ENCODE data around the gene SGPL1.

The SGPL1 gene

DNA sequence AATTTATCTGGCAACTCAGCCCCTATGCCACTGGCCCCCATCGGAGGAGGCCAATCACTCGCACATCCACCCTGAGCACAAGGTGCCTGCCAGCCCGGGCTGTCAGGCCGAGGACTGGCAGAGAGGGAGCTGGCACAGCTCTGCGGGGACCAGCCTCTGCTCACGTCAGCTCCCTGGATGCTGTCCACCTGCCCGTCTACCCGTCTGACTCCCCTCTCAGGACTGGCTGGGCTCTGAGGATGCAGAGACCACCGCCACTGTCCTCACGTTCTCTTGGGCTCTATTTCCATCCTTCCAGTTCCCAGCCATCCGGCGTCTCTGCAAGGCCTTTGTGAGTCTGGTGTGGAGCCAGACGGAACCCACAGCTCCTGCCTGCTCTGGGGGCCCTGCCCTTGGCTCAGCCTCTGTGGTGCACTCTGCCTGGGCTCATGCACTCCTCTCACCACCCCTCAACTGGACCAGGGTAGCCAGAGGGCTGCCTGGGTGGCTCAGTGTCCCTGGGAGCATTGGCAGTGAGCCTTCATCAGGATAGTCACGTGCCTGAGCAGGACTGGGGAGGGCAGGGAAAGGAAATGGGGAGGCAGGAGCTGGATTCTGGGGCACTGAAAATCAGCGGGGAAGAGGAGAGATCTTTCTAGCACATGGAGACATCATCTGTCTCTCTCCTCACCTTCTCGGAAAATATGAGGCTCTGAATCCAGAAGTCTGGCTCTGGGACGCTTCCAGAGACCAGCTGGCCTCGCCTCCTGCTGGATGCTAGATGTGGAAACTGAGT lies 110.7 kb downstream of the SGPL1 start:
- no peak overlapping the region for H3K9ac ChIP-seq
- no peaks in the 10 kb centered on the region for H3K27me3 ChIP-seq (ENCODE audit: control insufficient read depth, insufficient read depth, low read length)
- no peaks in the 10 kb centered on the region for H3K4me1 ChIP-seq
- H3K4me3 ChIP-seq (ENCODE audit: low read depth, low read length), result no peak overlapping the region
- H3K36me3 ChIP-seq (ENCODE audit: control insufficient read depth, insufficient read depth, low read length), result no peaks in the 10 kb centered on the region
- no peaks in the 10 kb centered on the region for H3K79me2 ChIP-seq
- TF ChIP-seq, protein P1, sequence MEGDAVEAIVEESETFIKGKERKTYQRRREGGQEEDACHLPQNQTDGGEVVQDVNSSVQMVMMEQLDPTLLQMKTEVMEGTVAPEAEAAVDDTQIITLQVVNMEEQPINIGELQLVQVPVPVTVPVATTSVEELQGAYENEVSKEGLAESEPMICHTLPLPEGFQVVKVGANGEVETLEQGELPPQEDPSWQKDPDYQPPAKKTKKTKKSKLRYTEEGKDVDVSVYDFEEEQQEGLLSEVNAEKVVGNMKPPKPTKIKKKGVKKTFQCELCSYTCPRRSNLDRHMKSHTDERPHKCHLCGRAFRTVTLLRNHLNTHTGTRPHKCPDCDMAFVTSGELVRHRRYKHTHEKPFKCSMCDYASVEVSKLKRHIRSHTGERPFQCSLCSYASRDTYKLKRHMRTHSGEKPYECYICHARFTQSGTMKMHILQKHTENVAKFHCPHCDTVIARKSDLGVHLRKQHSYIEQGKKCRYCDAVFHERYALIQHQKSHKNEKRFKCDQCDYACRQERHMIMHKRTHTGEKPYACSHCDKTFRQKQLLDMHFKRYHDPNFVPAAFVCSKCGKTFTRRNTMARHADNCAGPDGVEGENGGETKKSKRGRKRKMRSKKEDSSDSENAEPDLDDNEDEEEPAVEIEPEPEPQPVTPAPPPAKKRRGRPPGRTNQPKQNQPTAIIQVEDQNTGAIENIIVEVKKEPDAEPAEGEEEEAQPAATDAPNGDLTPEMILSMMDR (IDR thresholded peaks at IDR 0.05), result no peak
- H3K9me3 ChIP-seq (ENCODE audit: control insufficient read depth, low read length), result no peaks in the 10 kb centered on the region
- no peak overlapping the region for H3K4me2 ChIP-seq (ENCODE audit: low read length)
- H2AFZ ChIP-seq, result no peak overlapping the region
- H3K27ac ChIP-seq, result no peak overlapping the region

DNA sequence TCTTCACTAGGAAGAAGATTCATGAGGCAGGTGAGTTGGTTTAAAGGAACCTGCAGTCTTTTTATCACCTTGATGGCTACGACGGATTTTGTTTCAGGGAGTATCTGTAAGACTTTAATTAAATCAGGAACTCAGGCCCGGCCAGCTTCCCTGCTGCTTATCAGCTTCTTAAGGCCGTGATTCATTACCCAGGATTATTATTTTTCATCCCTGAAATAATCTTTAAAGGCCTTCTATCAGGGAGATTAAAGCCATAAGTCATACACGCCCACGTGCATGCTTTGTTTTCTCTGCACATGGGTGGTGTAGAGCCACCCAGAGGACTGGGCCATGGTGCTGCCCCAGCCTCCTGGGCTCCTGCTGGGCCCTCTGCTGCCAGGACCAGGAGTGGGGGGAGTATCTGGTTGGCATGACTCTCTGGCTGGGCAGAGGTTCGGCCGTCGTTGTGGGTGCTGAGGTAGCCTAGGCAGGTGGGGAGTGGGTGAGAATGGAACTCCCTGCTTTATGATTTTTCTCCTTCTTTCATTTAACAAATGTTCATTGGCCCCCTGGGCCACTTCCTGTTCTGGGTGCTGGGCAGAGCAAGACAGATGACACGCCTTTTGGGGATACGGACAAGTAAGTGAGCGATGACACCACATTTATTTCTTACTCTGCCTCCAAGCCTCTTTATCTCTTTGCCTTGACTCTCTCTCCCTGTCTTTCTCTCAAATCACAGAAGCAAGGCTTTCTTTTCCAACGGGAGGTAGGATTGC lies 111.6 kb downstream of the SGPL1 start:
- no peak overlapping the region for H3K9ac ChIP-seq
- H3K4me1 ChIP-seq, result no peaks in the 10 kb centered on the region
- H3K4me3 ChIP-seq (ENCODE audit: low read depth, low read length), result no peak overlapping the region
- H3K36me3 ChIP-seq (ENCODE audit: control insufficient read depth, insufficient read depth, low read length), result no peaks in the 10 kb centered on the region
- no peaks in the 10 kb centered on the region for H3K27me3 ChIP-seq (ENCODE audit: control insufficient read depth, insufficient read depth, low read length)
- TF ChIP-seq, protein P1 (IDR thresholded peaks at IDR 0.05), result no peak
- no peak overlapping the region for H3K4me2 ChIP-seq (ENCODE audit: low read length)
- H3K27ac ChIP-seq, result no peak overlapping the region
- no peaks in the 10 kb centered on the region for H3K9me3 ChIP-seq (ENCODE audit: control insufficient read depth, low read length)
- no peak overlapping the region for H2AFZ ChIP-seq
- no peaks in the 10 kb centered on the region for H3K79me2 ChIP-seq

DNA sequence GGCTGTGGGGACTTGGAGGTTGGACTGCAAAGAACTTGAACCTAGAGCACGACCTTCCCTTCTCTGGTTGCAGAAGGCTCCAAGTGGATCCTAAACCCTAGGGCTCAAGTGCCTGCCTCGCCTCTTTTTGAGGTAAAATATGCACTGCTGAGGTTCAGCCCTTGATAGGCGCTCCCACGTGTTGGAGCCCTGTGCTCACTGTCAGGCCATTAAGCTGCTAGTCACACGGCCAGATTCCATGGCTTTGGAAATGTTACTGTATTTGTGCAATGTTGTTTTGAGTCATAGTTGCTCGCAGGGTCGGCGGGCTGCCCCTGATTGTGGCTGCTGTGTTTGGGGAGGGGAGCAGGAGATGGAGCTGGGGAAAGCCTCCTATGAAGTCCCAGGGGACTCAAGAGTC lies 112.4 kb downstream of the SGPL1 start:
- H3K4me1 ChIP-seq, result no peaks in the 10 kb centered on the region
- H3K27ac ChIP-seq, result no peak overlapping the region
- H3K36me3 ChIP-seq (ENCODE audit: control insufficient read depth, insufficient read depth, low read length), result no peaks in the 10 kb centered on the region
- no peaks in the 10 kb centered on the region for H3K79me2 ChIP-seq
- H2AFZ ChIP-seq, result no peak overlapping the region
- no peak overlapping the region for H3K4me3 ChIP-seq (ENCODE audit: low read depth, low read length)
- no peak overlapping the region for H3K9ac ChIP-seq
- no peaks in the 10 kb centered on the region for H3K9me3 ChIP-seq (ENCODE audit: control insufficient read depth, low read length)
- TF ChIP-seq, protein P1 (IDR thresholded peaks at IDR 0.05), result no peak
- no peaks in the 10 kb centered on the region for H3K27me3 ChIP-seq (ENCODE audit: control insufficient read depth, insufficient read depth, low read length)
- no peak overlapping the region for H3K4me2 ChIP-seq (ENCODE audit: low read length)

DNA sequence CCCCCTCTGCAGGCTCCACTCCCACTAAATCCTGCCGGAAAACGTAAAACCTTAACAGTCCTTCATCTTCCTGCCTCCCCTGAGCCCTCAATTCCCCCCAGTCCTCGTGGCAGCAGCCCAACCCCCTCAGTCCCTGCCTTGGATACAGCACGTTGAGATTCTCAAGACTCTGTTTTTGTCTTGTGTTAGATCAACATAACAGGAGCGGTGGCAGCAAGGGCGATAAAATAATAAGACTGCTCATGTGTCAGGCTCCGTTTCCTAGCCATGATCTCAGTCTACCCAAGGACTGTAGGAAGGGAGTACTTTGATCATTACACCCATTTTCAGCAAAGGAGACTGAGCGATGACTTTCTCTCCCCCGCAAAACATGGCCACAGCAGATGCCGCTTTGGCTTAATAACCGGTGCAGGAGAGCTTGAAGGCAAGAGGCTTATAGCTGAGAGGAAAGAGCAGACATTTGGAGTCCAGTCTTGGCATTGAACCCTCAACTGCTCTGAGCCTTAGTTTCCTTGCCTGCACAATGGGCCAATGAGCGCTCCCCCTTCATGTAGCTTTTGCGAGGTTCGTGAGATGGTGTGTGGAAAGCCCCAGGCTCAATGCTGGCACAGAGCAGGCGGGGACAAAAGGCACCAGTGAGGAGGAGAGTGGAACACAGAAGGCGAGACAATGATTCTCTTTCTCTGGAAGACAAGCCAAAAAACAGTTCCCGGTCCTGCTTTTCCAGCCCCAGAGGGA lies 114.7 kb downstream of the SGPL1 start:
- H3K36me3 ChIP-seq (ENCODE audit: control insufficient read depth, insufficient read depth, low read length), result no peaks in the 10 kb centered on the region
- H3K27ac ChIP-seq, result no peak overlapping the region
- no peak overlapping the region for H3K9ac ChIP-seq
- H3K27me3 ChIP-seq (ENCODE audit: control insufficient read depth, insufficient read depth, low read length), result no peaks in the 10 kb centered on the region
- H3K4me2 ChIP-seq (ENCODE audit: low read length), result no peak overlapping the region
- TF ChIP-seq, protein P1 (IDR thresholded peaks at IDR 0.05), result no peak
- H3K4me1 ChIP-seq, result no peaks in the 10 kb centered on the region
- no peak overlapping the region for H2AFZ ChIP-seq
- H3K79me2 ChIP-seq, result no peaks in the 10 kb centered on the region
- no peak overlapping the region for H3K4me3 ChIP-seq (ENCODE audit: low read depth, low read length)
- H3K9me3 ChIP-seq (ENCODE audit: control insufficient read depth, low read length), result no peaks in the 10 kb centered on the region

All from parathyroid adenoma (tissue), 2 donors.